ENCODE results near the gene DAPP1. TPM values are rescaled to one million over a fixed set of nuclear protein-coding genes. Genes with fewer than 3 reads are reported as not detected.

The DAPP1 gene
- total and polyA plus RNA-seq, 3 experiments from 2014 or later = 10.3 to 20.9 (median 18.8) TPM

GRCh38 chr4:99834569-99834968 lies 17.9 kb downstream of the DAPP1 start:
- no peak overlapping the region for H3K27ac Mint-ChIP-seq
- H3K4me1 Mint-ChIP-seq = no peaks in the 10 kb centered on the region
- peaks cover 0 to 31% (median 15%) of the 10 kb centered on the region in 3 donors for H3K36me3 Mint-ChIP-seq
- H3K4me3 Mint-ChIP-seq = no peak overlapping the region
- no peak for DNase-seq
- H3K27me3 ChIP-seq (ENCODE audit: insufficient read depth, low read length, poor library complexity, severe bottlenecking) = no peaks in the 10 kb centered on the region
- ChIA-PET POLR2A (no interaction called here), CTCF (no interaction called here)
- H3K4me3 ChIP-seq (ENCODE audit: low read length) = no peak overlapping the region
- H3K27me3 Mint-ChIP-seq = no peaks in the 10 kb centered on the region
- peaks cover 16% of the 10 kb centered on the region for H3K36me3 ChIP-seq (ENCODE audit: insufficient read depth, low read length)
- no peaks in the 10 kb centered on the region for H3K4me1 ChIP-seq (ENCODE audit: insufficient read depth, low read length)
- no peaks in the 10 kb centered on the region for H3K9me3 Mint-ChIP-seq
- no peaks in the 10 kb centered on the region for H3K9me3 ChIP-seq (ENCODE audit: low read length)
- no peak overlapping the region for H3K27ac ChIP-seq (ENCODE audit: low read depth, low read length)

- no peaks in the 10 kb centered on the region for H3K4me1 ChIP-seq (ENCODE audit: insufficient read depth, low read length)
- DNase-seq = no peak
- CTCF ChIA-PET = no interaction called here
- H3K27me3 Mint-ChIP-seq = no peaks in the 10 kb centered on the region
- POLR2A ChIA-PET = no interaction called here
- H3K9me3 ChIP-seq (ENCODE audit: low read length) = no peaks in the 10 kb centered on the region
- H3K27ac Mint-ChIP-seq = no peak overlapping the region
- H3K4me1 Mint-ChIP-seq = peaks cover 0 to under 1% (median 0%) of the 10 kb centered on the region in 3 donors
- no peak overlapping the region for H3K4me3 Mint-ChIP-seq
- peaks cover 16% of the 10 kb centered on the region for H3K36me3 ChIP-seq (ENCODE audit: insufficient read depth, low read length)
- no peaks in the 10 kb centered on the region for H3K9me3 Mint-ChIP-seq
- H3K27ac ChIP-seq (ENCODE audit: low read depth, low read length) = no peak overlapping the region
- peaks cover 0 to 36% (median 15%) of the 10 kb centered on the region in 3 donors for H3K36me3 Mint-ChIP-seq
- no peak overlapping the region for H3K4me3 ChIP-seq (ENCODE audit: low read length)
- no peaks in the 10 kb centered on the region for H3K27me3 ChIP-seq (ENCODE audit: insufficient read depth, low read length, poor library complexity, severe bottlenecking)
Measured at GRCh38 chr4:99835942-99836341, 19.3 kb downstream of the DAPP1 start.

- H3K36me3 ChIP-seq (ENCODE audit: insufficient read depth, low read length) = peaks cover 16% of the 10 kb centered on the region
- CTCF ChIA-PET = no interaction called here
- POLR2A ChIA-PET = no interaction called here
Measured at GRCh38 chr4:99838927-99839326, 22.3 kb downstream of the DAPP1 start.

GRCh38 chr4:99841129-99841528 lies 24.5 kb downstream of the DAPP1 start:
- Mint-ChIP-seq H3K9me3 (no peaks in the 10 kb centered on the region), H3K27me3 (no peaks in the 10 kb centered on the region), H3K36me3 (peaks cover 0 to 44% (median 15%) of the 10 kb centered on the region in 3 donors), H3K27ac (peak overlapping the region in 2 of 8 donors; percentile 29 to 46), H3K4me3 (no peak overlapping the region), H3K4me1 (peaks cover 9 to 22% (median 11%) of the 10 kb centered on the region in 3 donors)
- H3K4me3 ChIP-seq (ENCODE audit: low read length) = no peak overlapping the region
- H3K36me3 ChIP-seq (ENCODE audit: insufficient read depth, low read length) = peaks cover 6% of the 10 kb centered on the region
- ChIA-PET POLR2A (no interaction called here), CTCF (no interaction called here)
- DNase-seq = no peak
- H3K9me3 ChIP-seq (ENCODE audit: low read length) = no peaks in the 10 kb centered on the region
- no peaks in the 10 kb centered on the region for H3K27me3 ChIP-seq (ENCODE audit: insufficient read depth, low read length, poor library complexity, severe bottlenecking)
- no peak overlapping the region for H3K27ac ChIP-seq (ENCODE audit: low read depth, low read length)
- peaks cover 13% of the 10 kb centered on the region for H3K4me1 ChIP-seq (ENCODE audit: insufficient read depth, low read length)

More at GRCh38 chr4:99838927-99839326, 22.3 kb downstream of the DAPP1 start:
- Mint-ChIP-seq H3K36me3 (peaks cover 0 to 54% (median 22%) of the 10 kb centered on the region in 3 donors), H3K4me1 (peaks cover 0 to 7% (median under 1%) of the 10 kb centered on the region in 3 donors), H3K4me3 (no peak overlapping the region), H3K27me3 (no peaks in the 10 kb centered on the region), H3K27ac (peak overlapping the region in 1 of 8 donors; percentile 53), H3K9me3 (no peaks in the 10 kb centered on the region)
- no peak overlapping the region for H3K4me3 ChIP-seq (ENCODE audit: low read length)
- H3K27ac ChIP-seq (ENCODE audit: low read depth, low read length) = no peak overlapping the region
- H3K4me1 ChIP-seq (ENCODE audit: insufficient read depth, low read length) = no peaks in the 10 kb centered on the region
- no peaks in the 10 kb centered on the region for H3K9me3 ChIP-seq (ENCODE audit: low read length)
- DNase-seq = no peak
- no peaks in the 10 kb centered on the region for H3K27me3 ChIP-seq (ENCODE audit: insufficient read depth, low read length, poor library complexity, severe bottlenecking)

GRCh38 chr4:99843413-99843812 lies 26.8 kb downstream of the DAPP1 start:
- no peak overlapping the region for H3K4me3 ChIP-seq (ENCODE audit: low read length)
- CTCF ChIA-PET = no interaction called here
- H3K27me3 ChIP-seq (ENCODE audit: insufficient read depth, low read length, poor library complexity, severe bottlenecking) = no peaks in the 10 kb centered on the region
- peaks cover 26% of the 10 kb centered on the region for H3K4me1 ChIP-seq (ENCODE audit: insufficient read depth, low read length)
- H3K27me3 Mint-ChIP-seq = no peaks in the 10 kb centered on the region
- H3K36me3 Mint-ChIP-seq = peaks cover 0 to 31% (median 10%) of the 10 kb centered on the region in 3 donors
- peak overlapping the region in 2 of 8 donors; percentile 22 to 59 for H3K27ac Mint-ChIP-seq
- DNase-seq = no peak
- H3K36me3 ChIP-seq (ENCODE audit: insufficient read depth, low read length) = no peaks in the 10 kb centered on the region
- no peaks in the 10 kb centered on the region for H3K9me3 ChIP-seq (ENCODE audit: low read length)
- peaks cover 9 to 44% (median 24%) of the 10 kb centered on the region in 3 donors for H3K4me1 Mint-ChIP-seq
- H3K9me3 Mint-ChIP-seq = no peaks in the 10 kb centered on the region
- H3K4me3 Mint-ChIP-seq = no peak overlapping the region
- POLR2A ChIA-PET = no interaction called here
- H3K27ac ChIP-seq (ENCODE audit: low read depth, low read length) = peak overlapping the region; percentile 51

GRCh38 chr4:99844048-99844447 lies 27.4 kb downstream of the DAPP1 start:
- peaks cover 9 to 50% (median 28%) of the 10 kb centered on the region in 3 donors for H3K4me1 Mint-ChIP-seq

GRCh38 chr4:99845179-99845578 lies 28.6 kb downstream of the DAPP1 start:
- CTCF ChIA-PET = interaction anchor here (1.5 to 3.4 kb wide), 2 partner anchors 15 to 37 kb away, joined by 4 to 11 read pairs; no protein-coding TSS in a partner anchor
- Histone ChIP-seq H3K4me3 (ENCODE audit: low read length) (no peak overlapping the region), H3K4me1 (ENCODE audit: insufficient read depth, low read length) (peaks cover 26% of the 10 kb centered on the region), H3K27me3 (ENCODE audit: insufficient read depth, low read length, poor library complexity, severe bottlenecking) (no peaks in the 10 kb centered on the region), H3K27ac (ENCODE audit: low read depth, low read length) (no peak overlapping the region), H3K9me3 (ENCODE audit: low read length) (no peaks in the 10 kb centered on the region), H3K36me3 (ENCODE audit: insufficient read depth, low read length) (no peaks in the 10 kb centered on the region)
- H3K9me3 Mint-ChIP-seq = no peaks in the 10 kb centered on the region
- peaks cover 9 to 50% (median 28%) of the 10 kb centered on the region in 3 donors for H3K4me1 Mint-ChIP-seq
- H3K27ac Mint-ChIP-seq = peak overlapping the region in 5 of 8 donors; percentile 27 to 95 (median 79)
- DNase-seq = no peak
- peaks cover 0 to 25% (median 7%) of the 10 kb centered on the region in 3 donors for H3K36me3 Mint-ChIP-seq
- no peaks in the 10 kb centered on the region for H3K27me3 Mint-ChIP-seq
- H3K4me3 Mint-ChIP-seq = no peak overlapping the region
- POLR2A ChIA-PET = no interaction called here

More at GRCh38 chr4:99844048-99844447, 27.4 kb downstream of the DAPP1 start:
- H3K4me3 ChIP-seq (ENCODE audit: low read length) = no peak overlapping the region
- no peaks in the 10 kb centered on the region for H3K9me3 ChIP-seq (ENCODE audit: low read length)
- ChIA-PET CTCF (interaction anchor here (3.4 kb wide), 1 partner anchor 35 kb away, joined by 11 read pairs; no protein-coding TSS in a partner anchor), POLR2A (no interaction called here)
- DNase-seq = no peak
- peaks cover 26% of the 10 kb centered on the region for H3K4me1 ChIP-seq (ENCODE audit: insufficient read depth, low read length)
- H3K27ac ChIP-seq (ENCODE audit: low read depth, low read length) = no peak overlapping the region
- H3K9me3 Mint-ChIP-seq = no peaks in the 10 kb centered on the region
- no peaks in the 10 kb centered on the region for H3K36me3 ChIP-seq (ENCODE audit: insufficient read depth, low read length)
- H3K27ac Mint-ChIP-seq = peak overlapping the region in 2 of 8 donors; percentile 58 to 83
- H3K27me3 Mint-ChIP-seq = no peaks in the 10 kb centered on the region
- H3K36me3 Mint-ChIP-seq = peaks cover 0 to 30% (median 10%) of the 10 kb centered on the region in 3 donors
- H3K27me3 ChIP-seq (ENCODE audit: insufficient read depth, low read length, poor library complexity, severe bottlenecking) = no peaks in the 10 kb centered on the region
- no peak overlapping the region for H3K4me3 Mint-ChIP-seq

GRCh38 chr4:99845708-99846469 lies 29.3 kb downstream of the DAPP1 start:
- Mint-ChIP-seq H3K27me3 (no peaks in the 10 kb centered on the region), H3K4me3 (peak overlapping the region in 2 of 7 donors; percentile 20 to 42), H3K4me1 (peaks cover 12 to 53% (median 30%) of the 10 kb centered on the region in 3 donors), H3K36me3 (peaks cover 0 to 21% (median 7%) of the 10 kb centered on the region in 3 donors), H3K9me3 (no peaks in the 10 kb centered on the region), H3K27ac (peak overlapping the region in 7 of 8 donors; percentile 39 to 95 (median 79))
- peak in 1 of 5 donors; percentile 31 for DNase-seq
- no peaks in the 10 kb centered on the region for H3K9me3 ChIP-seq (ENCODE audit: low read length)
- H3K27me3 ChIP-seq (ENCODE audit: insufficient read depth, low read length, poor library complexity, severe bottlenecking) = no peaks in the 10 kb centered on the region
- peaks cover 26% of the 10 kb centered on the region for H3K4me1 ChIP-seq (ENCODE audit: insufficient read depth, low read length)
- H3K27ac ChIP-seq (ENCODE audit: low read depth, low read length) = no peak overlapping the region
- no peak overlapping the region for H3K4me3 ChIP-seq (ENCODE audit: low read length)
- ChIA-PET CTCF (interaction anchor here (1.5 to 3.4 kb wide), 2 partner anchors 16 to 37 kb away, joined by 4 to 11 read pairs; no protein-coding TSS in a partner anchor), POLR2A (no interaction called here)
- no peaks in the 10 kb centered on the region for H3K36me3 ChIP-seq (ENCODE audit: insufficient read depth, low read length)
